Stimulated activated CD4-positive, alpha-beta T cell treated with anti-CD3 and anti-CD28 coated beads, Interleukin-2, amount 100 ng/mL, for 4 hours (primary cell): ENCODE data around the gene LZTFL1.

Experiments used
- DNase-seq: peaks from one replicate; pipeline ENCODE4 v3.0.0-alpha.2; 2020; ENCODE audit warnings: low read depth

LZTFL1 gene

DNA sequence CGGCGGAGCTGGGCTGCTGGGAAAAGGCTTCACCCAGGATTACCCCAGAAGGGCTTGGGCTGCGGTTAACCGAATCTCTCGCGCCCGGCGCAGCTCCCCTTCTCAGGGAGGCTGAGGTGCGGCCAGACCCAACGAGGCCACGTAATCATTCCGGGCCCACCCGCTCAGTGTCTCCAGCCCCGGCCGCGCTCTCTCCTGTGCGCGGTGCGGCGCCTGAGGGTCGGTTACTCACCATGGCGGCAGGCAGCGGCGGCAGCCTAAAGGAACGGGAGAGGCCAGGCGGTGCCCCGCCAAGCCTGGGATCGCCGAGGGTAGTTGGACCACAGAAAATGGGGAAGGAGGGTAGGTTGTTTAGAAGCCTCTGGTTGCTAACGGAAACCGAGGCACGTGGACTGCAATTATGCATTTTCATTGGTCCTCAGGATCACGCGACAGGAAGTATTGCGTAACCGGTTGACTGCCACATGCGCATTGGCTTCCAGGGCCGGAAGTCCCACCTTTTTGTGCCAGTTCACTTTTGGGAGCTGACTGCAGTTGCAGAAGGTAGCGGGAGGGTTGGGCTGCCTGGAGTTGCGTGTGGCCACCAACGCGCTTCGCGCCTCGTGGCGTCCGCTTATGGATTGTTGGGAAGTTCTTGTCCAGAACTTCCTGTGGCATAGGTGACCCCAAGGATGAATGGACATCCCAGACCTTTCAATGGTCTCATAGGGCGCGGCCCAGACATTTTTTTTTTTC, at the start of gene LZTFL1:
Gene LZTFL1, minus strand, starts transcription at position 363 of the 735 bp plus-strand sequence. Its CDS starts 128 bp downstream, at position 235.
- DNase-seq: peak; percentile 88

- no peak for DNase-seq
These were observed 48.5 kb upstream of the LZTFL1 start for GRCh38 chr3:45890405-45890804.

DNA sequence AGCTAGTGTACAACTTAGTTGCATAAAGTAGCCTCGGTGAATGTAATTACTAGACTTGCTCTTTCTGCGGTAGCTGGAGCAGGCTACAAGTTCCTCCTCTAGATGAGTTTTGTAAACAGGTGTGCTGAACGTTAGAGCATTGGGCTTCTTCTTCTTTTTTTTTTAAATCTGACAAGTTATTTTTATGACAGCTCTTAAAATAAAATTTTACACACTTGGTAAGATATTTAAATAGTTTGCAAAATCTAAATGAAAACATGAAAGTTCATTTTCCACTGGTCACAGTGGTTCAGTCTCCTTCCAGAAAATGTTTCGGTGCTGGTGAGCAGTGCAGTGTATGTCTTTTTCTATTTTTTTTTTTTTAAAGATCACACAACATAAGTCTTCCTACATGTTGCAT, 47.4 kb upstream of the LZTFL1 start:
- DNase-seq: no peak

- DNase-seq: no peak
These were observed 46.0 kb upstream of the LZTFL1 start for GRCh38 chr3:45887759-45888511.

GRCh38 chr3:45887285-45887684, 45.4 kb upstream of the LZTFL1 start:
- DNase-seq: no peak

DNA sequence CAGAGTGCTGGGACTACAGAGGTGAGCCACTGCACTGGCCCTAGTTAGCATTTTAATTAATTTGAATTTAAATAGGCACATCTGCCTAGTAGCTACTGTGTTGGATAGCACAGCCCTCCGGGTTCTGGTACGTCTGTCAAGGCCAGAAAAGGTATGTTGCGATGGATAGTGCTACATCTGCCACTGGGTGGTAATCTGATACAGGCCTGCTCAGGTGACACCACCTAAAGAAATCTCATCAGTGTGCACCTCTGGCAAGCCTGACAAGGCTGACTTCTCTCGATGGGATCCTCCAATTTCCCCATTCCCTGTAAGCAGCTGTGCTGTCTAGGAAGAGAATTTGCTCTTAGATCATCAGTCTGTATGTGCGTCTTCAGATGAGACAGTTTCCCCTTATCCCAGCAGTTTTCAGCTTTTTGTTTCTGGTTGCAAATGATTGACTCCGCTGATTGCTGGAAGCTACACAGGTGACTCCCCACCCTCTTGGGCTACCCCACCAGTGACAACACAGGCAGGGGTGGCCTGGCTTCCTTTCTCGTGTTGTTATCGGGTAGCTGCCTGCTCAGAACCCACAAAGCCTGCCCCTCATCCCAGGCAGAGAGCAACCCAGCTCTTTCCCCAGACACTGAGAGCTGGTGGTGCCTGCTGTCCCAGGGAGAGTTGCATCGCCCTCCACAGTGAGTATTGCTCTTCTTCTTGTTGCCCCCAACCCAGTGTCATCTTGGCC, 44.2 kb upstream of the LZTFL1 start, which contains the start of gene CCR9:
Gene CCR9, plus strand, starts transcription at position 565 of the 727 bp plus-strand sequence. CDS start 8,391 bp downstream, outside the sequence.
- DNase-seq: no peak

GRCh38 chr3:45884368-45885201, 42.7 kb upstream of the LZTFL1 start:
- no peak for DNase-seq

DNA sequence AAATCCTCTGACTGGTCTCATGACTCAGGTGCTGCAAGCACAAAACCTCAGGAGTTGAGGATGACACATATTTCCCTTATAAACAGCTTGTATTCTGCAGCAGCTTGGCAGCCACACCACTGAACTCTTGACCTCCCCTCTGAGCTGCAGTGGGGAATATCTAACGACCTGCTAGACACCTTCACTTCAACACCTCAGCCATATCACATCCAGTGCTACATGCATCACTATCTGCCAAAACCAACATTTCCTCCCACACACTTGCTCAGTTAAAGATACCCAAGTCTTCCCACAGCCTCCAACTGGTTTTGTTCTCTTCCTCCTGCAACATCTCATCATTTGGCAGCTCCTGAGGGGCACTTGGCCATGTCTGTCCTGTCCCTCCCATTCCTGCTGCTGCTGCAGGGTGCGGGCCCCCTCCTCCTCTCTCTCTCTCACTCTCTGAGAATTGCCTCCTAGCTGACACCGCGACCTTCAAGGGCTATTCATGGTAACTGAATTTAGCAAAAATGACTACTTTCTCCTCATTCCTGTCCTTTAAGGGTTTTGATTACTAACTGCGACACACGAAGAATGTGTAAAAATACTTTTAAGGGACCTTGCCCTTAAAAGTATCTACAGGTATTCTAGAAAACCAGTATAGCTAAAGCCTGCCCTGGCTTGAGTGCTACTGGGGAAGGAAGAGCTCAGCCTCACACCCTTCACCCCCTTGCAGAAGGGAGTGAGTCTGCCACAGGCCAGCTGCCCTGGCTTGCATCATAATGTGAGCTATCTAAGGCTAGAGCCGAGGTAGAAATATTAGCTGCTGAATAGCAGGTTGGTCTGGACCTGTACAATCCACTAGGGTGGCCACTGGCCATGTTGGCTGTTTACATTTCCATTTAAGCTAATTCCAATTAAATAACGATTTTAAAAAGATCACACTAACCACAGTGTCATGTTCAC, 39.4 kb upstream of the LZTFL1 start:
- DNase-seq: peak; percentile 12

DNA sequence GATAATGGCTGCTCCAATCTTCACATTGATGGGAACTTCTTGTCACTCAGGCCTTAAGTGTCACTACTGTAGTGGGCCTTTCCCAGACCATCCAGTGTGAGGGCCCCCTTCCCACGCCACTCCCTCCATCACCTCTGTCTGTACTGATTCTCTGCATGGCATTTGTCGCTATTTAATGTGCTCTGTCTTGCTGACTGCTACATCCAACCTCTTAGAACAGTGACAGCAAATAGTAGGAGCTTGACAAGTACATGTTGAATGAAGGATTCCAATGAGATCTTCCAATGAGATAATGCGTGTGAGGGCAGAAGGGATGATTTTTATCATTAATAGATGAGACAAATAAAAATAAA, 38.8 kb upstream of the LZTFL1 start:
- no peak for DNase-seq

DNA sequence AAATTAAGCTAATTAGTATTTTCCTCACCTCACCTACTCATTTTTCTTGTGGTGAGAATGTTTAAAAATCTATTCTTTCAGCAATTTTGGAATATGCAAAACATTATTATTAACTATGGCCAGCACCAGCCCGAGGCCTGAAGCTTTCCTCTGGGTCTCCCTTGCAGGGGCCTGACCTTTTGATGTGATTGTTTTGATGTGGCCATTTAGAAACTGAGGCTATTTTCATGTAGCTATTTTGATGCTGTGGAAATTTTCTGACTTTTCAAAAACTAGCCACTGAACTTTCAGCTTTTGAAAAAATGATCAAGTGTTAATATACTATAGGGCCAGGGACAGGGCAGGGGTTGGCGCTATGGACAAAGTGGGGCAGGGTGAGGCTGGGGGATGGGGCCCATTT, 36.2 kb upstream of the LZTFL1 start:
- no peak for DNase-seq

- DNase-seq: no peak
These were observed 32.9 kb upstream of the LZTFL1 start for GRCh38 chr3:45874677-45875346.

DNA sequence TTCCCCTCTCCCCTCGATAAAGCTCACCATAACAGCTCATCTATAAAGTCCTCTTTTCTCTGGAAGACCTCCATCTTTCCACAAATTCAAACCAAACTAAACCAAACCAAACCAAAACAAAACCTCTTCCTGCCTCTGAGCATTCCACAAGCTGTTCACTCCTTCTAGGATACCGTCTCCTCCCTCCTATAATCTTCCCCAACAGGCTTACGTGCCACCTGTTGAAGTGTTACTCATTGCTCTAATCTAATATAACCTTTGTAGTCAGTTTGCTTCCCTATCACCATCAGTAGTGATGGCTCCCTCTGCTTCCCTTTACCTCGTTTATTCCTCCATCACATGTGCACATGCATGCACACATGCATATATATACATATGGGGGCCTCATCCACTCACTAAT, 31.7 kb upstream of the LZTFL1 start:
- no peak for DNase-seq

DNA sequence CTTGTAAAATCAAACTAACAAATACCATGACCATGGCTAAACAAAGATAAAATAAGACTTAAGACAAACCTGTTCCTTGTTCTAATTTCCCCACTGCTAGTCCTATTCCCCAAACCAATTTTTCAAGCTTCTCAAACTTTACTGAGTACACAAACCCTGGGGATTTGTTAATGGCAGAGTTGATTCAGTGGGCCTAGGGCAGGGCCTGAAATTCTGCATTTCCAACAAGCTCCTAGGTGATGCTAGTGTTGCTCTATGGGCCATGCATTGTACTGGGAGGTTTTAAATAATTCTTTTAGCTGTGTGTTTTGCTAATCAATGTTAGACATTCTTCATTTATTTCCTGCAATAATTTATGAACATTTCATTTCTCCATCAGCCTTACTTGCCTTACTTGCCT, 31.1 kb upstream of the LZTFL1 start:
- no peak for DNase-seq

- DNase-seq: no peak
These were observed 30.6 kb upstream of the LZTFL1 start for GRCh38 chr3:45872569-45872968.

DNA sequence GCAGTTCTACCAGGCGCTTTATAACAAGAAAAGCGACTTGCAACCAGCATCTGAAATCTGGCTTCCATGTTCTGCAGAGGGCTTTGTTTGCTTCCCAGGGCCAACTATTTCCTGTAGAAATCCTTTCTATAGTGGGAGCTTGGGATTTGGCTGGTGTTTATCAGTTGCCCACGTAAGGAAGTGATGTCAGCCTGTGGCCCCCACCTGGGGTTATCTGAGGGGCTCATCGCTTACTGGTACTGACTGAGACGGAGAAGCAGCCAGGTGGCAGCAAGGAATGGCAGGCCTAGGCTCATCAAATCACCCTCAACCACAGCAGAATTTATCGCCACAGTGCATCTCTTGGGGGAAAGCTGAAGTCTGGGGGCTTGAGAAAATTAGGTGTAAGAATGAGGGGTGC, 29.9 kb upstream of the LZTFL1 start:
- no peak for DNase-seq

DNA sequence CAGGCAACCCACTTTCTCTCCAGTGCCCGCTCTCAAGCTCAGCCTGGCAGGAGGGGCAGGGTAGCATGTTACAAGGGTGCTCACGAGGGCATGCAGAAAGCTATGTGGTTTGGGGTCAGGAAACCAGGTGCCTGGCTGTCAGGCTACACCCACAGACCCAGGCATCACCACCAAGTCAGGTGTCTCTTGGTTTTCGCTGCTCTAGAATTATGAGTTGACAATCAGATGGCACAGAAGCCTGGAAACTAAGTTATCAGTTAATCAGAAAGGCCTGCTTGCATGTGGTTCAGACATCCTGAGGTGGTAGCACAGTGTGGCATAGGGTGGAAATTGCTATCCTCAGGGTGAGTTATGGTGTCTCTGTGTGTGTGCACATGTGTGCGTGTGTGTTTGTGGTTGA, 28.2 kb upstream of the LZTFL1 start:
- peak; percentile 23 for DNase-seq

DNA sequence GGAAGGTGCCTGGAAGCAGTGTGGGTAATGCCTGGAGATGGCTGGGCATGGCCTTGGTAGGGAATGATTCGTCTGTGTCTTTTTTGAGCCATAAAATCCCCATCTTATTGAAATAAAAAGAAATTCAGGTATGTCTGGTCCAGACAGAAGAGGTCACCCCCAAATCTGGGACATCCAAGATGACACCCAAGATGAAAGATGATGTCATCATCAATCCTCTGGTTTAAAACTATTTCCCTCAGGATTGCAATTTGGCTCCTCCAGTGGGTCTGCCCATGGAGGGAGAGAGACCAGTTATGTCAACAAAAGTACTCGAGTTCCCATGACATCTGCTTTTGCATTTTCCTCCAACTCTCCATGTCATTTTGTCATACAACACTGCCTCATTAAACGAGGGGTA, 27.7 kb upstream of the LZTFL1 start:
- DNase-seq: no peak

- DNase-seq: no peak
These were observed 26.7 kb upstream of the LZTFL1 start for GRCh38 chr3:45868650-45869049.

DNA sequence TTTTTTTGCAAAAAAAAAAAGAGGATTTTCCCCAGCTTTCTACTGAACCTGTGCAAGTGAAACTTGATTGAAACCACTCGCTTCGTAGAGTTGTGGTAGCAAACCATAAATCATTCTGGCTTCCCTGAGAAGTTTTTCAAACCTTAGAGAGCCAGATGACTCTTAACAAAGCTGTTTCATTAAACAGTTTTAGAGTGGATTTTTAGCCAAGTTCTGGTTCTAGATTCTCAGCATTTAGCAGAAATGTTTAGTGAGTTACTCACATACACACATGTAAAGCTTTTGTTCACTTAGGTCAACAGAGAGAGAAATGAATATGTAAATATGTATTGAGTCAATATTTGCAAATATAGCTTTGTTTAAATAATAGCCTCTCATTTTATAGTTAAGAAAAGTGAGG, 26.3 kb upstream of the LZTFL1 start:
- DNase-seq: no peak

GRCh38 chr3:45865563-45865962, 23.6 kb upstream of the LZTFL1 start:
- no peak for DNase-seq
